GM12875 (cell line): ENCODE measurements around the gene VRK2.
"Not testable (repeated sequence)": the region's sequence is repeated elsewhere in the genome, so short reads cannot be mapped to it uniquely, and the experiment has no call there.

Source experiments
- H3K4me3 ChIP-seq: one replicate; pipeline ENCODE4 v1.5.1; 2011; ENCODE audit warnings: low read depth, low read length, control low read depth
- TF ChIP-seq, protein P1 (sequence below): IDR thresholded peaks from 2 replicates; pipeline ENCODE4 v1.5.1; 2011; ENCODE audit warnings: low read depth, mild to moderate bottlenecking, control low read depth, inconsistent platforms, low read length, moderate library complexity, borderline replicate concordance; ENCODE audit not compliant: insufficient read depth

Gene VRK2

DNA sequence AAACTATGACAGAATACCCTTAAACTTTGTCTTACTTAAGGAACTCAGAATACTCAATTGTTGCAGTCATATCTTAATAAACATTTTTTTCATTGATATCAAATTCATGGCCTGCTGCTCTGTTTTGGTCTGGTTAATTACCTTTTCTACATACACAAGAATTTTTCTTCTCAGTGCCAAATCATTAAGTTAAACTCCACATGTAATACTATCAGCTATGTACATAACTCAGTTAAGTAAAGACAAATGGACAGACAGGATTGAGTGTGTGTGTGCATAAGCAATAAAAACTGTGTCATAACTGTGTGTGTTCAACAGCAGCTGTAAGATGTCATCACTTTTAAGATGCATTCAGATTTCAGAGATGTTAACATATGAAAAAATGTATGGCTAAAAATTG is 34.4 kb downstream of the VRK2 start:
- TF ChIP-seq, protein P1, sequence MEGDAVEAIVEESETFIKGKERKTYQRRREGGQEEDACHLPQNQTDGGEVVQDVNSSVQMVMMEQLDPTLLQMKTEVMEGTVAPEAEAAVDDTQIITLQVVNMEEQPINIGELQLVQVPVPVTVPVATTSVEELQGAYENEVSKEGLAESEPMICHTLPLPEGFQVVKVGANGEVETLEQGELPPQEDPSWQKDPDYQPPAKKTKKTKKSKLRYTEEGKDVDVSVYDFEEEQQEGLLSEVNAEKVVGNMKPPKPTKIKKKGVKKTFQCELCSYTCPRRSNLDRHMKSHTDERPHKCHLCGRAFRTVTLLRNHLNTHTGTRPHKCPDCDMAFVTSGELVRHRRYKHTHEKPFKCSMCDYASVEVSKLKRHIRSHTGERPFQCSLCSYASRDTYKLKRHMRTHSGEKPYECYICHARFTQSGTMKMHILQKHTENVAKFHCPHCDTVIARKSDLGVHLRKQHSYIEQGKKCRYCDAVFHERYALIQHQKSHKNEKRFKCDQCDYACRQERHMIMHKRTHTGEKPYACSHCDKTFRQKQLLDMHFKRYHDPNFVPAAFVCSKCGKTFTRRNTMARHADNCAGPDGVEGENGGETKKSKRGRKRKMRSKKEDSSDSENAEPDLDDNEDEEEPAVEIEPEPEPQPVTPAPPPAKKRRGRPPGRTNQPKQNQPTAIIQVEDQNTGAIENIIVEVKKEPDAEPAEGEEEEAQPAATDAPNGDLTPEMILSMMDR: no peak
- H3K4me3 ChIP-seq: no peak overlapping the region

DNA sequence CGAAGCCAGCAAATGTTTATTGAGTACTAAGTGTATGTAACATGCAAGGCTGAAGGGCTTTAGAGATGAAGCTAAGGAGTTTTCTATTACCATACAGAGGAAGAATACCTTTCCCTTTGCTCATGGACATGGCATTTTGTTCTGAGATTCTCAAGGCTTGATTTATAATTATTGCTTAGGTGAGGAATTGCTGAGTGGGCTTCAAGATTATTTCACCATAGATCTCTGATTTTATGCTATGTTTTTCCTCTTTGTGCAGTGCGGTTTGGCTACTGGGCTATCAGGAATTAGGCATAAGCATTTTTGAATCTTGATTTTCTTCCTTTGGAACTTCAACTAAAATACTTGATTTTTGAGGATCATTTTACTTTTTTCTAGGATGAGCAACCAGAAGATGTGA is 42.5 kb downstream of the VRK2 start:
- TF ChIP-seq, protein P1: no peak
- no peak overlapping the region for H3K4me3 ChIP-seq

DNA sequence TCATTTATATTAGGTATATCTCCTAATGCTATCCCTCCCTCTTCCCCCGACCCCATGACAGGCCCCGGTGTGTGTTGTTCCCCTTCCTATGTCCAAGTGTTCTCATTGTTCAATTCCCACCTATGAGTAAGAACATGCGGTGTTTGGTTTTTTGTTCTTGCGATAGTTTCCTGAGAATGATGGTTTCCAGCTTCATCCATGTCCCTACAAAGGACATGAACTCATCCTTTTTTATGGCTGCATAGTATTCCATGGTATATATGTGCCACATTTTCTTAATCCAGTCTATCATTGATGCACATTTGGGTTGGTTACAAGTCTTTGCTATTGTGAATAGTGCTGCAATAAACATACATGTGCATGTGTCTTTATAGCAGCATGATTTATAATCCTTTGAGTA is 46.2 kb downstream of the VRK2 start:
- H3K4me3 ChIP-seq: not testable (repeated sequence)

DNA sequence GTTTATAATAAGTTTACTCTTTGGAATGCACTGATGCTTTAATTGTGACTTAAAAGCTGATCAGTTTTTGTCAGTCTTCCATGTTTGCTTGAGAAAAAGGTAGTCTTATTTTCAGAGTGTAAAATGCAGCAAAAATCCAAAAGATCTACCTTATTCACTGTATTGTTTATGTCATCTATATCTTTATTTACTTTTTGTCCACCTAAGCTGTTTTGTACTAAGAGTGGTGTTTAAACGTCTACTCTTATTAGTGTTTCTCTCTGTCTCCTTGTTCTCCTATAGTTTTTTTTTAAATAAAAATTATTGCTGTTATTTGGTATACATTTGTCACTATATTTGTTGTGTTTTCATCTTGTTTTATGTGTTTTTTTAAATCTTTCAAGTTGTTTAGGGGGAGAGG is 50.4 kb downstream of the VRK2 start:
- TF ChIP-seq, protein P1: no peak

DNA sequence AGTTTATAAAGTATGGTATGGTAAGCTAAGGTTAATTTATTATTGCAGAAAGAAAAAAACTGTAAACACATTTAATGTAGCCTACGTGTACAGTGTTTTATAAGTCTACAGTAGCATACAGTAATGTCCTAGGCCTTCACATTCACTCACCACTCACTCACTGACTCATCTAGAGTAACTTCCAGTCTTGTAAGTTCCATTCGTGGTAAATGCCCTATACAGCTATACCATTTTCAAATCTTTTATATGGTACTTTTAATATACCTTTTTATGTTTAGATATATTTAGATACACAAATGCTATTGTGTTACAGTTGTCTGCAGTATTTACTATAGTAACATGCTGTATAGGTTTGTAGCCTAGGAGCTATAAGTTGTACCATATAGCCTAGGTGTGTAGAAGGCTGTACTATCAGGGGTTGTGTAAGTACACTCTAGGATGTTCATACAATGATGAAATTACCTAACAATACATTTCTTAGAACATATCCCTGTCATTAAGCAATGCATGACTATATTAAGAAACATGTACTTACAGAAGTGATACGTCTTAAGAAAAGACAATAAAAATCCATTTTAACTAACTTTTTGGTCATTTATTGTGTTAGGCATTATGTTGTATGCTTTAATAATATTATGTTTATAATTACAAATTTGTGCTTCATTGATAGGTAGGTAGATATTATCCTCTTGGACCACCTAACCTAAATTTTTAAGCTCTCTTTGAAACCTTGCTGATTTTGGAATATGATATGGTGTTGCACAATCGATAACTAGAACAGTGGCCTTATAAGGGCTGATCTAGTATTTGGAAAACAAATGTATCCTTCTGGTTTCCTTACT is 51.9 kb downstream of the VRK2 start:
- TF ChIP-seq, protein P1: no peak
- H3K4me3 ChIP-seq: no peak overlapping the region

More for the DNA sequence above, 50.4 kb downstream of the VRK2 start:
- no peak overlapping the region for H3K4me3 ChIP-seq

DNA sequence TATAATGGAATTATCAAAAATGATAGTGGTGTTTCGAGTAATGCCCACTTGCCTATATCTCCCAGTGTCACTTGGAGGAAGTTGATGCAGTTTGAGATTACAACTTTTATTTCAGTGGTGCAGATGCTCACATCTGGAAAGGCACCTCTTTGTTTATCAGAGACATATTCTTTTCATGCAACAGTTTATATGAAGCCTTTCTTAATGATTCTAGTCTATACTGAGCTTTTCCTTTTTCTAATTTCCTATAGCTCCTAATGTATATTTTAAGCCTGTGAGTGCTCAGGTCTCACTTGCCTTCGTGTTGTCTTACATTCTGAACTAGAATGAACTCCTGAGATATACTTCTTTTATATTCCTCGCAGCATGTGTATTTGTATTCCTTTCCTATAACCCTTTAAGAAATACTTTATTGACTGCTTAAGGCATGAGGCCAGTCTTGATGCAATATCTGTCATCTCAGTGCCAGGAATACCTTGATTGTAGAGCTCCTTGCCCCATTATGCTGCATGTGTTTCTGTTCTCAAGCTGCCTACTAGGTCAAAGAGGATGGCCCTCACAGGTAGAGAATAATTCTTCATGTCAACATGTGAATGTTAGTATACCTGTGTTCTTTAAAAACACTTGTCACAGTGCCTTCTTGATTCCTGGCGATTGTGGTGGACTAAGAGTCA is 52.6 kb downstream of the VRK2 start:
- TF ChIP-seq, protein P1: no peak
- H3K4me3 ChIP-seq: no peak overlapping the region

DNA sequence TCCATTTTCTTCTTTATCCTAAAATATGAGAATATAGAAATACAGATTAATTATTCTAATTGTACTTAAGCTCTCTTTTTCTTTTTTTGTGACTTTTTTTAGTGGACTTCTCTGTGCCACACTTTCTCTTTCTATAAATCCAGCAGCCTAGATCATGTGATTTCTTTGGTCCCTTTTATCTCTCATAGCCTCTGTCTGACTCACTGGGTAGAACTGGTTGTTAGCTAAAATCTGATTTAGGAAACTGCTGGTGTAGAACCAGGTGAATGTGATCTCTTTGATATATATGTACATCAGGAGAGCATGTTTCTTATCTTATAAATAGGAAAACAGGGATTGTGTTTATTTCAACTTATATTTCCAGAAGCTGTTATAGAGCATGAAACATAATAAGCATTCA is 54.9 kb downstream of the VRK2 start:
- TF ChIP-seq, protein P1: no peak
- no peak overlapping the region for H3K4me3 ChIP-seq
